Measurements from ENCODE around the gene TPO.
"Not testable (repeated sequence)": the region's sequence is repeated elsewhere in the genome, so short reads cannot be mapped to it uniquely, and the experiment has no call there.

The TPO gene

DNA sequence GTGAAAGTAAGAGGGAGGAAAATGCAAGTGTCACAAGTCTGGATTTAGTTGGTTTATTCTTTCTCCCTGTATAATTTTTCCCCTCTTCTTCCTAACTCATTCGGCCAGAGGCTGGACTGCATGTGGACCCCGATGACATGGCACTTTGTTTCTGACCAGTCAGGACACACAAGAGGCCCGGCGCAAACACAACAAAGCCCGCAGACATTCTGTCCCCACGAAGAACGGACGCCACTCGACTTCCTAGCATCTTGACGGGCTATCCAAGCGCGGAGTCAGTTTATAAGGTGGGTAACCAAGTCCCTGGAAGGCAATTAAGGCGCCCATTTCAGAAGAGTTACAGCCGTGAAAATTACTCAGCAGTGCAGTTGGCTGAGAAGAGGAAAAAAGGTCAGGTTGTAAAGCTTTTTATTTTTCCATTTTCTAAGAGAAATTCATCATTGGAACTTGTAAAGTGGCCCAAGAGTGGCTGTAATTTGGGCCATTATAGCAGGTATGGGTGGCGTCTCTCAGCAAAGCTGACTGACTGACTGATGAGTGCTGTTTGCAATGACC lies at the start of gene TPO:
TPO (plus strand) TSS at position 308 of the 555 bp plus-strand sequence. CDS start 946 bp downstream, outside the sequence.
- no peak for DNase-seq

DNA sequence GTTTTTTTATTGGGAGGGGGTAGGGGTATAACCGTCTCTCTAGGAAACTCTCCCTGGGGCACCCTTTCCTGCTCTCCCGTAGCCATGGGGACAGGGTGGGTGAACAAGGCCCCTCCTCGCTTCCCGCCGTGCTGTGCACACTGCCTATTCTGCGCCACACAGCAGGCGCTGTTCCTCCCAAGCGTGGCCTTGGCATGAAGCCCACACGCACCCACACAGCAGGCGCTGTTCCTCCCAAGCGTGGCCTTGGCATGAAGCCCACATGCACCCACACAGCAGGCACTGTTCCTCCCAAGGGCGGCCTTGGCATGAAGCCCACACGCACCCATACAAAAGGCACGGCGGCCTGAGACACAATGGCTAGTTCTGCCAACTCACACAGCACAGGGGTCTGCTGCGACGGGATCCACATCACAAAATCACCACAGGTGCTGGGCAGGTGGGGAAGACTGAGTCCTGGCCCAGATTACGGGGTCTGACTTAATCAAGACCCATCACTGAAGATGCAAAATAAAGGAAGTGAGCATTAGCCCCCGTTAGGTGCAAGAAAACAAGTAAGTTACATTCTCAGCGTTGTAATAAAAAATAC lies 46.6 kb upstream of the TPO start:
- peak; percentile 31 for DNase-seq

DNA sequence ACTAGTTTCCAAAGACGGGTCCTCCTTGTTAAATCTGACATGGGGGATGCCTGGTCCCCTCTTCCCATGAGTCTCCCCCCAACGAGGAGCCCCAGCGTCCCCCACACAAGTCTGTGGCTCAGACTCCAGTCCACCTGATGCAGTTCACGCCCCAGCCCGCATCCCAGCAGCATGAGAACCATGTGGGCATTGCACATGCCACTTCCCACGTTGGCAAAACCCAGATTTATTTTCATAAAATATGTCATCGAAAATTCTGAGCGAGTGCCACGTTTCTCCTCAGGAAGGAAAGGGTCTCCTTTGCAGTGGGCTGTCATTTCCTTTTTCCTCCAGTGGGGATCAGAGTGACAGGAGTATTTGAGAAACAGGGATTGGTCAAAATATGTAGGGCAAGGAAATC lies 45.7 kb upstream of the TPO start:
- DNase-seq = no peak

DNA sequence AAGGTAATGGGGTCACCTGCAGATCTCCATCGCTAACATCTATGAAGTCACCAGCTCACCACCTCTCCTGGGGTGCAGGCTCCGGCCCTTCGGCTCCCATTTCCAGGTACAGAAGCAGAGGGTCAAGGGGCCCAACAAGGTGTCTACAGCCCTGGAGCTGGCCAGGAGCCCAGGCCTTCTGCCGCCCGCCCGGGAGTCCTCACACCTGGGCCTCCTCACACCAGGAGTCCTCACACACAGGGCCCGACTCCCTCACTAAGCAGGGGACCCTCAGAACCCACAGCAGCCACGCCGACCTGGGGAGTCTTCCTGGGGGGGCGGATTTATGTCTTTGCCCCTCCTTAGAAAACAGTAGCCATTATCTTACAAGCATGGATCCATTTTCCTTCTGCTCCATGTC lies 43.4 kb upstream of the TPO start:
- DNase-seq = no peak

DNA sequence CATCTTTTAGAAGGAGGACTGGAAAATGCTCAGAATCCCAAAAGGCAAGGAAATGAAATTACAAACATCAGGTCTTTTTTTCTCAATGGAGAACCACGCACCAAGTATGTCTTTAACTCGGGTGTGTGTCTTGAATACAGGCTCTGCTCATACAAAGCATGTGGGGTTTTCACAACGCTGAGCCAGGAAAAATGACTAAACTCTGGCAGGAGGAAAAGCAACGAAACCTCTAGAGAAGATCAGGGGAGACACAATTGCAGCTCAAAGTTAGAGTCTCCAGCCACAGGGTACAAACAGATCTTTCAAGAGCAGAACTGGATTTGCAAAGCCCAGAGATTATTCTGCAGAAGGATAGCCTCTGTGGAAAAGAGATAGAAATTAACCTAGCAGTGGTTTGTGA lies 42.8 kb upstream of the TPO start:
- DNase-seq = no peak

DNA sequence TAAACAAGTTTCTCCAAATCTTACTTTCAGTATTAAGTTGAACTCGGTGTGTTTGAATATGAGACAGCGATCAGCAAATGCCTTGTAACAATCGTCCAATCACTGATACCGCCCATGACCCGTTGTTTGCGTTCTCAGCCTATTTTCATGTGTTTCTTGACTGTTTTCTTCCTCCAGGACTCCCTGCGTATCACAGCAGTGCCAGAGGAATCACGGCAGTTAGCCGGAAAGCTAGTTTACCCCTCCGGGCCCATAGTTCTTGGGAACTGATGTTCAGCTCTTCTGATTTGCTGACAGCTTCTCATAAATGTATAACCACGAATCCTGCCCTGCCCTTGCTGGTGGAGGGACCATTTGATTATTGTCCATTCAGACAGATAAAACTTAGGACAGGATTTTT lies 42.2 kb upstream of the TPO start:
- DNase-seq = no peak

DNA sequence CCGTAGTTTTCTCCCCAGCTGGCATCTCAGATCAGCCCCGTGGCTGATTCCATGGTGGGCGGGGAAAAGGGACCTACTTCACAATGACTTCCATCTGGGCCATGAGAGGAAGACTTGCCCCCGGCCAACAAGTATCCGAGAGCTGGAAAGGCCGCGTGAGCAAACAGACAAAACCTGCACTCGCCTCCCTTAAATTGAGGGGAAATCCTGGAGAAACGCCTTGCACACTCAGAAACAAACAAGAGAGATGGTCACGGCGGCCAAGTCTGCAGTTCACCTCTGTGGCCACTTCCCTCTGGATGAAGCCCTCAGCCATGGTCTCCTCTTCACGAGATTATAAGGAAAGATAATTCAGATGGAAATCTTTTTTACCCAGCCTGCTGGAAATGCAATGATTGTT lies 39.4 kb upstream of the TPO start:
- DNase-seq = no peak

DNA sequence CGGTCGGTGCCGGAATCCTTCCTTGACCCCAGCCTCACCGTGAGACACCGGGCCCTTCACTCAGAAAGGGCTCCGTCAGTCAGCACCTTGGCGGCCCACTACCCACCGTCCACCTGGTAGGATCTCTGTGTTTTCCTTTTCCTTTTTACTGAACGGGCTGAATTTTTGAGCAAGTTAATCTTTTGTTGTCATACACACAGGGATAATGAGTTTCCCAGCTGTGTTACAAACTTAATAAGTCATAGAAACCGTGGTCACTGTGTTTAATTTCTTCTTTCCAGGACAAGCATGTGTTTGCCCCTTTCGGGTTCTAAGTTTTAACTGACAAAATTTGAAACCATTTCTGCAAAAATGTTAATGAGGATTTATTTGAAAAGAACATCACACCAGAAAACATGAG lies 39.0 kb upstream of the TPO start:
- DNase-seq = no peak

DNA sequence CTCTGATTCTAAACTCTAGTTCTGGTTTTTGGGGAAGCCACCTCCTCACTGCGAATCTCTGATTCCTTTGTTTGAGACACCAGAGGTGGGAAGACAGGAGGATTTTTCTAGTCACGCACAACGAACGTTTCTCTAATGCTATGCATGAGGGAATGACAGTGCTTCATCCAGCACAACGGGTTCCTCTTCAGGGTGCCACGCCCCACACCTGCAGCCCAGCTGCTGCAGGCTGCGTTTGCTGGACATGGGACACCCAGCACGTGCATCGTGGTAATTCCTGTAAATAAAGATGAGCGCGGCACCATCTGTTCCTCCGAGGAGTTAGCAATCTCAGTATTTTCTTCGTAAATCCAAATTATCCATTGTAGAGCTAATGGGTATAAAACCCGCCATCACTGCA lies 37.5 kb upstream of the TPO start:
- no peak for DNase-seq

DNA sequence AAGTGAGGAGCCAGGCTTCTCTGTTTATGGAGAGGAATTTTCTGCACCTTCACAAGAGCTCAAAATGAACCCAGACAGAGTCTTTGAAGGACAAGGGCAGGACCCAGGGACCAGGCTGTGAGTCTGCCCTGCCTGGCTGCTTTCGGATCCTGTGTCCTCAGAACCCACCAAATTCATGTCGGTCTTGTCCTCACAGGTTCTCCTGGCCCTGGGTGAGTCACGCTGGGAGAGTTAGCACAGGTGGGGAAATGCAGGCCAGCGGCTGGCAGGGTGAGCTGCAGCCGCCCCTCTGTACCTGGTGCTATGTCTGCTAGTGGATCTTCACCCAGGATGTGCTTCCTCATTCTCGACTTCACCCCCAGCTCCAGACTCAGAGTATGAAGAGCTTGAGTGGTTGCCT lies 35.8 kb upstream of the TPO start:
- no peak for DNase-seq

DNA sequence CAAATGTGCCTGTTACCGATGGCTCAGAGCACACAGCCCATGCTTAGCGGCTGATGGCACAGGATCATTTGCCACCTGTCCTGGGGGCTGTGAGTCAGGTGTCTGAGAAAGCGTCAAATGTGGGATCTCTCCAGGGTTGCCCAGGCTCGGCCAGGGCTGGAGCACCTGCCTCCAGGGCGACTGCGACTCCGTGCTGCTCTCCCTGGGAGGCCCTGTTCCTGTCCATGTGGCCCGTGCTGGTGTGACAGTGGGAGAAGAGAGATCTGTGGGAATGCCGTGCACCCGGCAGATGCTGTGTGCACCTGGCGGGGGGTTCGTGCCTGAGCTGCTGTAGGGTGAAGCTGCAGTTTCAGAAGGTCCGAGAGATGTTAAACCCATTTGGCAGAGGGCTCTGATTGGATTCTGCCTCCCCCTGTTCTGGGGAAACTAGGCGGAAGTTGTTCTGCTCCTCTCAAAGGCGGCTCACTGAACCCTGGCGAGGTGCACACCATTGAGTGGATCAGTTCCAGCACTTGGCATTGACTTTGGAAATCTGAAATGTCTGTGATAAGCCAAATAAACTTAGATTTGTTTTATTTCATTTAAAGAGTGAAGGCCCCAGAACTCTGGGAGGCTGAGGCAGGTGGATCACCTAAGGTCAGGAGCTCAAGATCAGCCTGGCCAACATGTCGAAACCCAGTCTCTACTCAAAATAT lies 34.7 kb upstream of the TPO start:
- no peak for DNase-seq

DNA sequence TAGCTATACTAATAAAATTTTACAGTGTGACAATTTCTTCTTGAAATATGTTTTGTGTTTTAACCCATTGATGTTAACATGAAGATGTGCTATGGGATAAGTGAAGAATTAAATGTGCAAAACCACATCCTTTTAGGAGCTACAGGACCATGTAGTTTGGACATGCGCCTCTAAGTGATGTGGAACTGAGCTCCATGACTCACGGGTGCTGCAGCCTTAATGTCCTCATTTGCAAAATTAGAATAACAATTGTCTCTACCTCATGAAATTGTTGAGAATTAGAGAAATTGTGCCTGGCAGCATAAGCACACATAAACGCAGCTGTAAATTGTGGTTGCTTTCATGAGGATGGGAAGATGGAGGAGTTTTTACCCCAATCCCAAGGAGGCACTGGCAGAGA lies 31.6 kb upstream of the TPO start:
- no peak for DNase-seq

DNA sequence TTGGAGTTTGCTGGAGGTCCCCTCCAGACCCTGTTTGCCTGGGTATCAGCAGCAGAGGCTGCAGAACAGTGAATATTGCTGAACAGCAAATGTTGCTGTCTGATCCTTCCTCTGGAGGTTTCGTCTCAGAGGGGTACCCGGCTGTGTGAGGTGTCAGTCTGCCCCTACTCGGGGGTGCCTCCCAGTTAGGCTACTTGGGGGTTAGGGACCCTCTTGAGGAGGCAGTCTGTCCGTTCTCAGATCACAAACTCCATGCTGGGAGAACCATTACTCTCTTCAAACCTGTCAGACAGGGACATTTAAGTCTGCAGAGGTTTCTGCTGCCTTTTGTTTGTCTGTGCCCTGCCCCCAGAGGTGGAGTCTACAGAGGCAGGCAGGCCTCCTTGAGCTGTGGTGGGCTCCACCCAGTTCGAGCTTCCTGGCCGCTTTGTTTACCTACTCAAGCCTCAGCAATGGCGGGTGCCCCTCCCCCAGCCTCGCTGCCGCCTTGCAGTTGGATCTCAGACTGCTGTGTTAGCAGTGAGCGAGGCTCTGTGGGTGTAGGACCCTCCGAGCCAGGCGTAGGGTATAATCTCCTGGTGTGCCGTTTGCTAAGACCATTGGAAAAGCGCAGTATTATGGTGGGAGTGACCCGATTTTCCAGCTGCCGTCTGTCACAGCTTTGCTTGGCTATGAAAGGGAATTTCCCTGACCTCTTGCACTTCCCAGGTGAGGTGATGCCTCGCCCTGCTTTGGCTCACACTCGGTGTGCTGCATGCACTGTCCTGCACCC lies 25.1 kb upstream of the TPO start:
- not testable (repeated sequence) for DNase-seq

DNA sequence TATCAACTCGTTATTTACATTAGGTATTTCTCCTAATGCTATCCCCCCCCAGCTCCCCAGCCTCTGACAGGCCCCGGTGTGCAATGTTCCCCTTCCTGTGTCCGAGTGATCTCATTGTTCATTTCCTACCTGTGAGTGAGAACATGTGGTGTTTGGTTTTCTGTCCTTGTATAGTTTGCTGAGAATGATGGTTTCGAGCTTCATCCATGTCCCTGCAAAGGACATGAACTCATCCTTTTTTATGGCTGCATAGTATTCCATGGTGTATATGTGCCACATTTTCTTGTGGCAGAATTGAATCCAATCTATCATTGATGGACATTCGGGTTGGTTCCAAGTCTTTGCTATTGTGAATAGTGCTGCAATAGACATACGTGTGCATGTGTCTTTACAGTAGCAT lies 23.1 kb upstream of the TPO start:
- not testable (repeated sequence) for DNase-seq

DNA sequence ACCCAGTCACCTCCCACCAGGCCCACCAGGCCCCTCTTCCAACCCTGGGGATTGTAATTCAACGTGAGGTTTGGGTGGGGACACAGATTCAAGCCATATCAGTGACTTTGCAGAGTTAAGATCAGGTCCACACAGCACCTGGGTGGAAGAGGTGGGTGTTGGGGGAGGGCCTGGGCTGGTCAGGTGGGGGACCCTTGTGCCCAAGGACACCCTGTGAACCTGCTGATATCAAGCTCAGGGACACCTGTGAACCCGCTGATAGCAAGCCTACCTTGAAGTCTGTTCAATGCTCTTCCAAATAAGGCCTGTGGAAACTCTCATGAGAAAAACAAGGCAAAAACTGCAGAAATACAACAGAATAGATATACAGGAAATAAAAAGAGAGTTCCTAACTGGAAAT lies 19.9 kb upstream of the TPO start:
- DNase-seq = no peak

DNA sequence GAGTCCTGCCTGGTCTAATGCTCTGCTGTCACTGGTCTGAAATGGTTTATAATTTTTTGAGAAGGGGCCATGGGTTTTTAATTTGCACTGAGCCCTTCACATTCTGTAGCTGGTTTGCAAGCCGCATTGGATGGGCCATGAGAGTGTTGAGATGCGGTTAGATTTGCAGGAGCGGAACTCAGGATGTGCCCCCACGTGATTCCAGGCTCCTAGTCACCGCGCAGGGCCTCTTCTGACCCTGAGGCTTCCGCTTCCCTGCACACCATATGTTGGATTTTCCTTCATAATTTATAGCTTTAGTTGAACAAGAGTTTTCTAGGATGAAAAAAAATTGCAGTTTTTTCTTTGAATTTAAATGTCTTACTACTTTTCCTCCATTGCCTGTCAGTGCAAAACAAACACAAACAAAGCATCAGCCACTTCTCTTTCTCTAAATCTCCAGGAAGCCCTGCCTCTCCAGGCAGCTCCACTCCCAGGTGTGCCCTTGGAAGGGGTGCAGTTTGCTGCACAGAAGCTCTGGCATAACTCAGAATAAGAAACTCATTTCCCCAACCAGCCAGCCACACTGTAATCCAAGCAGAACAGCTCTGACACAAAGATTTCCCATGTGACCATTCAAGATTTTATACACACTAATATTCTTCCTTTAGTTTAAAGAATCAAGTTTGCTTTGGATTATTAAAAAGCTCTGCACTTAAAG lies 18.4 kb upstream of the TPO start:
- no peak for DNase-seq

DNA sequence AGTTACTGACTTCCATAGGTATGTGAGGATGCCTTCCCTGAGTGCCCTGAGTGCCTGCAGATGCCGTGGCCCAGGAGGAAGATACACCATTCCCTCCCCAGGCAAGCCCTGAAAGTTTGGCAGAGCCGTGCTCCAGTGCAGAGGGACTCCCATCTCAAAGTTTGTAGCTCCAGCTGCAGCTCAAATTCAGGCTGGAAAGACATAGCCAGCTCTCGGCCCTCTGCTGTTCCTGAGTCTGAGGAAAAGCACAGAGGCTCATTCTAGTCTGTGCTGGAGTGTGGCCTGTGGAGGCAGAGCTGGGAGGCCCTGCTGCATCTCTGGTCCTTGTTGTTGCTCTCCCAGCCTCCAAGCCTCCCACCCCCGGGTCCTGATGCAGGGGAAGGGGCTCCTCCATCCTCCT lies 15.9 kb upstream of the TPO start:
- no peak for DNase-seq

DNA sequence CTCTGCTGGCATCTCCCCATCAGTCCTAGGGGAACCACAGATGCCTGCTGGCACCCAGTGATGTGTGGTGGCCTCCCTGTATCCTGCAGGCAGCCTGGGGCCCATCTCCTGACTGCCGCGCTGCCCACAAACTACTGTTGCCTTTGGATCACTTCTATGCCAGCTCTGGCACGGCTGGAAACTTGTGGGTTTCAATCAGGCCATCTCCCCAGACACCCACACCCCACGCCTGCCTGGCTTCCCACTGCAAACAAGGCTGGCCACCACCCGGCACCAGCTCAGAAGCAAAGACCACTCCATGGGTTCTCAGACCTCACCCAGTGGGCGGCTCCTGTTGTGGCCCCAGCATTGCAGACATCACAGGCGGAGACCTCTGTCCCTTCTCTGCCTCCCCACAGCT lies 15.1 kb upstream of the TPO start:
- no peak for DNase-seq

DNA sequence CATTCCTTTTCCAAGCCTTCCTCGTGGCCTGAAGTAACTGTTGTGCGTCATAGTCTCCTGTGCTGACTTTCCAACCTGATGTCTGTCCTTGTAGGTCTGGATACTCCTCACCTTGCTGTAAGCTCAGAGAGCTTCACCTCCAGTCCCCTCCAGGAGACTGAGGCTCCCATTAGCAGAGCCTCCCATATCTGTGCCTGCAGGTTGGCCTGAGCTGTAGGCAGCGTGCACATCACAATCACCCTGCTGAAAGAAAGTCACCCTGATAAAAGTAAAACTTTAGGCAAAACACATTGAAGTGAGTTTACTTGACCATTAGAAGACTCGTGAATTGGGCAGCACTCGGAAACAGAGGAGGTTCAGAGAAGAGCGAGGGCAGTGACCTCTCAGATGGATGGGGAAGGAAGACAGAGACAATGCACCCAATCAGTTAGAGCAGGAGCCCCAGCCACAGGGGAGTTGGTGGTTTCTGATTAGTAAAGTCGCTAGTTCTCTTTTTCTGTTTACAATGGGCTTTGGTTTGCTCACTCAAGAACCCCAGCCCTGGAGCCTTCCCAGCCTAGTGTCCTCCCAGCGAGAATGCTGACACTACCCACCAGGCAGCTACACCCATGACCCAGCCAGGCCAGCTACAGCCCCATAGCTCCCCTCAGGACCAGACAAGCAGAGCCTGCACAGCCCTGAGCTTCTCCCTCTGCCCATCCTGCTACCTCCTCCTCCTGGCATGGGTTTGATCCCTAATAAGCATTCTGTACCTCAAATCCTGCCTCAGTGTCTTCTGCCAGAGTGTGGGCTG lies 12.1 kb upstream of the TPO start:
- no peak for DNase-seq

DNA sequence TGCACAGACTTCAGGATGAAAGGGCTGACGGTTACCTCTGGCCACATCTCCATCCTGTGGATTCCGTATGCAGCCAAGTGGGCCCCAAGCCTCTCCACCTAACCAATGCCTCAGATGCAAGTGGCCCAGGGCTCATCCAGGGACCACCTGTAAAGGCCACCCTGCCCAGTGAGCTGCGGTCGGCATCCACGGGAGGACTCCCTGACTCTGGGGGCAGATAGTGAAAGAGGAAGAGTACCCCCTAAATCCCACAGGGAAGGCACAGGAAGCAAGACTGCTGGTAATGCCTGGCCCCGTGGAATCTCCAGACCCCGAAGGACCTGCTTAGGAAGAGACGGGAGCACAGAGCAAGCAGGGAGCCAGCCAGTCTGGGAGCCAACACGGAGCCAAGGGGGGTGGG lies 11.2 kb upstream of the TPO start:
- no peak for DNase-seq

DNA sequence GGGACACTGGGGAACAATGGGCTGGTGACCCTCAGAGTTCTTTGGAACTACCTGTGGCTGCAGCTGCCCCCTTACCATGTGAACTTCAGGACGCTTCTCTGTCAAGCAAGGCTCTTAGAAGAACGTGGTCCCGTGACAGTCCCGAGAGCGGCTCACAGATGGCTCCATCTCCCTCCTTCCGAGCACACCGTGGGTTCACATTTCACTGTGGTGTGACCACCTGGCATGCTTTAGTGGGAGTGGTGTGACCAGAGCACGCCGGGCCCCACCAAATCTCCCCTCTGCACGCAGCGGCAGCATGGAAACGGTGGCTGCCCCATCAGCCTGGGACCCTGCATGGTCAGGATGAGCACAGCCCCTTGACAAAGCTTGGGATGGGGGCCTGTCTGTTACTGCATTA lies 9.7 kb upstream of the TPO start:
- DNase-seq = no peak

DNA sequence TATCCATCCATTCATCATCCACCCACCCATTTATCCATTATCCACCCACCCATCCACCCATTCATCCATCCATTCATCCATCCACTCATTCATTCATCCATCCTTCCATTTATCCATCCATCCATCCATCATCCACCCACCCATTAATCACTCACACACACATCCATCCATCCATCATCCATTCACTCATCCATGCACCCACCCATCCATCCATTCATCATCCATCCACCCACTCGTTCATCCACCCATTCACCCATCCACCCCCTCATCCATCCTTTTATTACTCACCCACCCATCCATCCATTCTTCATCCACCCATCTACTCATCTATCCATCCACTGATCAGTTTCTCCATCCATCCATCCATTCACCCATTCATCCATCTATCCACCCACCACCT lies 8.1 kb upstream of the TPO start:
- DNase-seq = no peak

DNA sequence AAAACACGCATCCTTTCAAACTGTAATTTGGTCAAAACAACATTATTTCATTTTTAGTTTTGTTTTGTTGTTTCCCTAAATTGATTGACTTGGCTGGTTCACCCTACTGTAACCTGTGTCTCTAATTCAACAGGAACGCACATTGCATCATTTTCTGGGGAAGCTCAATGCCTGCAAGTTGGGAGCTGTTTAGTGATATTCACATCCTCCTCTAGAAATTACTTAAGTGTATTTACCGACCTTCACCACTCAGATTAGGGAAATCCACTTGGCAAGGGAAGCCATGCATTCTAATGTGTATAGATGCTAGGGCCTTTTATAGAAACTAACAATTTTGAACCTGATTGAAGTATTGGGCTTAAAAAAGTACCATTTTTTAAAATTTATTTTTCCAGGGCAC lies 7.3 kb upstream of the TPO start:
- DNase-seq = no peak
